GM12875 (cell line): ENCODE measurements around the gene ASIC2.

ENCODE experiments used
- H3K4me3 ChIP-seq: one replicate; pipeline ENCODE4 v1.5.1; 2011; ENCODE audit warnings: low read depth, low read length, control low read depth
- TF ChIP-seq, protein P1 (sequence below): IDR thresholded peaks from 2 replicates; pipeline ENCODE4 v1.5.1; 2011; ENCODE audit warnings: low read depth, mild to moderate bottlenecking, control low read depth, inconsistent platforms, low read length, moderate library complexity, borderline replicate concordance; ENCODE audit not compliant: insufficient read depth

Gene ASIC2

DNA sequence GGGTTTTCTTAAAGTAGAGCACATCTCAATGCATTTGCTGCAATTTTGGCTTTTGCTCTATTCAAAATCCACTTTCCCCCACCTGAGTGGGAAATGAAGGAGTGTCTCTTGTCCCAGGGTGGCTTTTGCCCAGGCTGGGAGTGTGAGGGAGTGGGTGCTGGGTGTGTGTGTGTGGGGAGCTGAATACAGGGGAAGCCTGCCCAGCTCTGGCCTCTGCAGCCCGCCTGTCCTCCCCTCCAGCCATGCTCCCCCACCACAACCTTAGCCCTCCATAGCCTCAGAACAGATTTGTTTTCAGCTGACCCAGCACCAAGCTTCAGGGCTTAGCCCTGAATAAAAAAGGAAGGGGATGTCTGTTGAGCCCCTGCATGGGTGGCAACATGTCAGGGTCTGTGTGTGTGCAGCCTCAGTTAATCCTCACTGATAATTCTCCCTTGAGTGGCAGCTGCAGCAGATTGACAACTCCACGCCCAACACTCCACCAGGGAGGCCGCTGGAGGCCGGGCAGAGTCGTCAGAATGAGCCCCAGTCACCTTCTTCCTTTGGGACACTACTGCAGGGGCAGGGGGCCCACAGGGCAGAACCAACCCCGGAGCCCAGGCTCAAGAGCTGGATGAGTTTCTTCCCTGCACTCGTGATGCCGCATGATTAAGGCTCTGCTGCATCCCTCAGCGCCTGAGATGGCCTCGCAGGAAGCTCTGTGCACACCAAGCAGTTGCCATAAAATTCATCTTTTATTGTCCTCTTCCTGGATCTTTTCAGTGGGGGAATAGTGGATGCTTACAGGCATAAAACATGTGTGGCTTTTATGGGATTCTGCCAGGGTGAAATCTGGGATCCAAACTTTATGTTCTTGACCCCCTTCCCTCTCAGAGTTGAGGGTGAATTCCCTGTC is 246.5 kb downstream of the ASIC2 start:
- TF ChIP-seq, protein P1, sequence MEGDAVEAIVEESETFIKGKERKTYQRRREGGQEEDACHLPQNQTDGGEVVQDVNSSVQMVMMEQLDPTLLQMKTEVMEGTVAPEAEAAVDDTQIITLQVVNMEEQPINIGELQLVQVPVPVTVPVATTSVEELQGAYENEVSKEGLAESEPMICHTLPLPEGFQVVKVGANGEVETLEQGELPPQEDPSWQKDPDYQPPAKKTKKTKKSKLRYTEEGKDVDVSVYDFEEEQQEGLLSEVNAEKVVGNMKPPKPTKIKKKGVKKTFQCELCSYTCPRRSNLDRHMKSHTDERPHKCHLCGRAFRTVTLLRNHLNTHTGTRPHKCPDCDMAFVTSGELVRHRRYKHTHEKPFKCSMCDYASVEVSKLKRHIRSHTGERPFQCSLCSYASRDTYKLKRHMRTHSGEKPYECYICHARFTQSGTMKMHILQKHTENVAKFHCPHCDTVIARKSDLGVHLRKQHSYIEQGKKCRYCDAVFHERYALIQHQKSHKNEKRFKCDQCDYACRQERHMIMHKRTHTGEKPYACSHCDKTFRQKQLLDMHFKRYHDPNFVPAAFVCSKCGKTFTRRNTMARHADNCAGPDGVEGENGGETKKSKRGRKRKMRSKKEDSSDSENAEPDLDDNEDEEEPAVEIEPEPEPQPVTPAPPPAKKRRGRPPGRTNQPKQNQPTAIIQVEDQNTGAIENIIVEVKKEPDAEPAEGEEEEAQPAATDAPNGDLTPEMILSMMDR: no peak
- H3K4me3 ChIP-seq: no peak overlapping the region

DNA sequence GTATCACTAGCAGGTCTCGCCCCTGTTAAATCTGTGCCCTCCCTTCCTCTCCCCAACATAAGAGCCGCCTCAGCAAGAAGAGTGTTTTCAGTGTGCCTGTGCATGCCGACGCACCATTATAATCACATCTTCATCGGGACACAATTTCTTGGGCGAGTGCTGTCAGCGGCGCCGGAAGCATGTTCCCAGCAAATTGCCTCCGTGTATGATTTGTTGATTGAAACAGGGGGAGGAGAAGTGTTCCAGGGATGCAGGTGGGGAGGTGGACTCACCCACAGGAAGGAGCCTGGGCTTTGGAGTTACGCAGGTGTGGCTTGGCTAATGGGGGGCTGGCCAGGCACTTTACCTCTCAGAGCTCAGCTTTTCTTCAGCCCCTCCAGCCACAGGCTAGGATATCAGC is 247.9 kb downstream of the ASIC2 start:
- TF ChIP-seq, protein P1: no peak

DNA sequence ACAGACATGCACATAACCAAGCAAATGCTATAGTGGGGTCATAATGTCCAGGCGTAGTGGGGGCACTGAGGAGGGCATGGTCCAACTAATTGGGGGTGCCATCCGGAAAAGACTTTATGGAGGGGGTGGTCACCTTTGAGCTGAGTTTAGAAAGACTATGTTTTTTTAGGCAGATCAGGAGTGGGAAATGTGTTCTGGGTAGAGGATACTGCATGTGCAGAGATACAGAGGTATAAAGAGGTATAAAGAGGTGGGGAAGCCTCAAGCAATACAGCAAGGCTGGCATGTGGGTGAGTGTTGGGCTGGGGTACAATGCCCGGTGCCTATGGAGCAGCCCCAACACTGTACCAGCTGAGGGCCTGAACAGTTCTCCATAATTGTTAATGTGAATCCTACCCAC is 248.3 kb downstream of the ASIC2 start:
- no peak overlapping the region for H3K4me3 ChIP-seq
- TF ChIP-seq, protein P1: no peak

More for the DNA sequence above, 247.9 kb downstream of the ASIC2 start:
- no peak overlapping the region for H3K4me3 ChIP-seq

DNA sequence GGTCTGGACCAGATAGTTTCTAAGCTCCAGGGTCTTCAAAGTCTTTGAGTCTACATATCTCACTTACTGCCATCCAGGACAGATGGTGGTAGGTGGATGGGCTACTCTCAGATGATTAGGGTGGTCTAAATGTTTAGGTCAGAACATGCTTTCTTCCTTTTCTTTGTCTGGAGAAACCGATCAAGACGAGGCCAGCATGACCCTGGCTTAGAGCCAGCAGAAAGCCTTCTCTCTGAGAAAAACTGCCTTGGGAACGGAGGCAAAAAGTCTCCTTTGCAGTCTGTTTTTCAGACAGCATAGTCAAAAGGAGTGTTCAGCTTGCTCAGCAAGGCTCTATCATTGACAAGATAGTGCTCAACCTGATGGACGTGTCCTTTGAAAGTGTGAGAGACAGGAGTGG is 252.6 kb downstream of the ASIC2 start:
- H3K4me3 ChIP-seq: no peak overlapping the region
- TF ChIP-seq, protein P1: no peak

DNA sequence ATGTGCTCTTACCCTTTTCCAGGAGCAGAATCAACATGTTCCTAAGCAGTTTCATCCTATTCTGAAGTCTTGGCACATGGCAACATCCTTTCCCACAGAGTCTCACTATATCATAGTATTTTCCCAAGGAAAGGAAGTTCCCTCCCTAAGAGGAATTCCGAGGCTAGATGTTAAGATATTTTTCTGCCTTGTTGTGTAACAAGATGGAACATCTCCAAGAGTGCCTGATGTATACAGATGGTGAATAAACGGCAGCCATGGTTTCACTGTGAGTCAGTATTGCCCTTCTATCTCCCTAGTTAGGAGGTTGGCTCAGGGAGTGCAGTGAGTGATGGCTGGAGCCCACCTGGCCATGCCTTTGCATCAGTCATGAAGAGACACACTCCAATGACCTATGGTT is 253.2 kb downstream of the ASIC2 start:
- TF ChIP-seq, protein P1: no peak

DNA sequence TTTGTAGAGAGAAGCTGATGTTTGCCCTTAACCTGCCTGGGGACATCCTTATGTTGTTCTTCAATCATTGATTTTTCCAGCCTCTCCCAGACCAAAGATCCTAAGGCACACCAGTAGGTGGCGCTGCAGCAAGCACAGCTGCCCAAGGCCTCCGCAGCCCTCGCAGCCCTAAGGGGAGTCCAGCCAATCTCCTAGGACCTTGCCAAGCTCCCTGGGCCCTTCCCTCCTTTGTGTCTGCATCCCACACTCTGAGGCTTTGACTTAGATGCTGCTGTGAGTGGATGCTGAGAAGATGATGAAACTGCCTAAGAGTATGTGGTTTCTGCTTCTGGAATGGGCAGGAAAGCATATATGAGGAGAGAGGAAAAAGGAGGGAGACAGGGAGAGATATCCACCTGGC is 254.4 kb downstream of the ASIC2 start:
- H3K4me3 ChIP-seq: no peak overlapping the region
- TF ChIP-seq, protein P1: peak; percentile 62

More for the DNA sequence above, 253.2 kb downstream of the ASIC2 start:
- H3K4me3 ChIP-seq: no peak overlapping the region

DNA sequence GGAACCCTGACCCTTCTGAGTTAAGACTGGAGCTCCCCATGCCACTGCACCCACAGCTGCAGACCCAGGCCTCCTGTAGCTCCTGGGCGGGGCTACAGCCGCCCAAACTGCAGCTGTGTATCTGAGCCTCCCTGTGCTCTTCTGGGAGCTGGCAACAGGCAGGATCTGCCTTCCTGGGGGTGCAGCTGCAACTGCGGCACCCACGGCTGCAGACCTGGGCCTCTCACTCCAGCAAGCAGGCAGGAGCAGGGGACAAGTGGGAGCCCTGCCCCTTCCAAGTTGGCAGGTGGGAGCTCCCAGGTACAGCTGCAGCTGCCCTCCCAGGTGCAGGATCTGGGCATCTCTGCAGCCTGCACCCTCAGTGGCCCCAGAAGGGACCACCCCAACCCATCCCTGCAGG is 259.9 kb downstream of the ASIC2 start:
- TF ChIP-seq, protein P1: no peak

More for the DNA sequence above, 259.9 kb downstream of the ASIC2 start:
- H3K4me3 ChIP-seq: no peak overlapping the region
